ENCODE data around the gene CMTM6.

DNA sequence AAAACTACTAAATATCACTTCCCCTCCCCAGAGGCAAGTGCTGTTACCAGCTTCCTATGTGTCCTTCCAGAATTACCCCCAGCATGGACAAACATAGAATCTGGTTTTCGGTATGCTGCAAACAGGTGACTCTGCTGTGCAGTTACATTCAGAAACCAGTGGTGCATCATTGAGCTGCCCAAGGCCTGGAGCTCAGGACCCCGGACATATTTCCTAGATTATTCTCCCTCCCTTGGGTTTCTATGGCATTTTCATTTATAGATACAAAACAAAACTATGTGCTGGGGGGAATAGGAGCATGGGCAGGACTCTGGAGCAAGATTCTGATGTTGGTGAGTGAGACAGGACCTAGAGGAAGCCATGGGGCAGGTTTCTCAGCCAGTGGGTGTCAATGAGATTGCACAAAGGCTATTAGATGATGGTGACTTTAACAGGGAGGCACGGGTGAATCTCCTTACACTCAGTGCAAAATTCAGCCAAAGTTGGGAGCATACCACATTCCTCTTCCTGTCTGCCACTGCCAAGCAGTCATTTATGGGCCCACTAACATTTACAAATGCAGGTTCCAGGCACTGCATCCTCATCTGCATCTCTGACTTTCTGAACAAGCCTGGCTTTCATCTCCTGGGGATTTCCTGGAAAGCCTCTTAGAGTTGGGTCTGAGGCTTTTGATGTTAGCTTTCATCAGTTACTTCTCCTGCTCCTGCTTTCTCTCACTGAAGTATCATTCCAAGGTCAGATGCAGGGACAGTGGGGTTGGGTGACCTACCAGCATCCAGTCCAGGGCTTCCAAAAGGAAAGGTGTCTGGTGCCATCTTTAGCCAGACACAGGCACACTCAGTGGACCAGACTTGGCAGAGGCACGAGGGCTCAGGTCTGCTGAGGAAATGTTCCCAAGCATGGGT, 66.5 kb downstream of the CMTM6 start:
- TF ChIP-seq, protein P1, sequence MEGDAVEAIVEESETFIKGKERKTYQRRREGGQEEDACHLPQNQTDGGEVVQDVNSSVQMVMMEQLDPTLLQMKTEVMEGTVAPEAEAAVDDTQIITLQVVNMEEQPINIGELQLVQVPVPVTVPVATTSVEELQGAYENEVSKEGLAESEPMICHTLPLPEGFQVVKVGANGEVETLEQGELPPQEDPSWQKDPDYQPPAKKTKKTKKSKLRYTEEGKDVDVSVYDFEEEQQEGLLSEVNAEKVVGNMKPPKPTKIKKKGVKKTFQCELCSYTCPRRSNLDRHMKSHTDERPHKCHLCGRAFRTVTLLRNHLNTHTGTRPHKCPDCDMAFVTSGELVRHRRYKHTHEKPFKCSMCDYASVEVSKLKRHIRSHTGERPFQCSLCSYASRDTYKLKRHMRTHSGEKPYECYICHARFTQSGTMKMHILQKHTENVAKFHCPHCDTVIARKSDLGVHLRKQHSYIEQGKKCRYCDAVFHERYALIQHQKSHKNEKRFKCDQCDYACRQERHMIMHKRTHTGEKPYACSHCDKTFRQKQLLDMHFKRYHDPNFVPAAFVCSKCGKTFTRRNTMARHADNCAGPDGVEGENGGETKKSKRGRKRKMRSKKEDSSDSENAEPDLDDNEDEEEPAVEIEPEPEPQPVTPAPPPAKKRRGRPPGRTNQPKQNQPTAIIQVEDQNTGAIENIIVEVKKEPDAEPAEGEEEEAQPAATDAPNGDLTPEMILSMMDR (conservative IDR thresholded peaks at IDR 0.05 in 1 of 2, IDR thresholded peaks at IDR 0.05 in 1 of 2; ENCODE audit: extremely low read depth in 1 of 2, insufficient read depth in 1 of 2, low read depth in 1 of 2, low read length in 2 of 2), result no peak
- no peak for TF ChIP-seq EZH2 (IDR thresholded peaks at IDR 0.05; ENCODE audit: borderline replicate concordance, low read length)

Measured in mammary epithelial cell (primary cell).